ENCODE results near the gene QRSL1.
A peak's percentile ranks its signal among the peaks of the same experiment; 100 is the strongest.
"Not testable (repeated sequence)": the region's sequence is repeated elsewhere in the genome, so short reads cannot be mapped to it uniquely, and the experiment has no call there.

Gene QRSL1

GRCh38 chr6:106684011-106684410 is 54.6 kb downstream of the QRSL1 start:
- DNase-seq: no peak

- no peak for DNase-seq
Observed at GRCh38 chr6:106685833-106686232, 56.5 kb downstream of the QRSL1 start.

DNA sequence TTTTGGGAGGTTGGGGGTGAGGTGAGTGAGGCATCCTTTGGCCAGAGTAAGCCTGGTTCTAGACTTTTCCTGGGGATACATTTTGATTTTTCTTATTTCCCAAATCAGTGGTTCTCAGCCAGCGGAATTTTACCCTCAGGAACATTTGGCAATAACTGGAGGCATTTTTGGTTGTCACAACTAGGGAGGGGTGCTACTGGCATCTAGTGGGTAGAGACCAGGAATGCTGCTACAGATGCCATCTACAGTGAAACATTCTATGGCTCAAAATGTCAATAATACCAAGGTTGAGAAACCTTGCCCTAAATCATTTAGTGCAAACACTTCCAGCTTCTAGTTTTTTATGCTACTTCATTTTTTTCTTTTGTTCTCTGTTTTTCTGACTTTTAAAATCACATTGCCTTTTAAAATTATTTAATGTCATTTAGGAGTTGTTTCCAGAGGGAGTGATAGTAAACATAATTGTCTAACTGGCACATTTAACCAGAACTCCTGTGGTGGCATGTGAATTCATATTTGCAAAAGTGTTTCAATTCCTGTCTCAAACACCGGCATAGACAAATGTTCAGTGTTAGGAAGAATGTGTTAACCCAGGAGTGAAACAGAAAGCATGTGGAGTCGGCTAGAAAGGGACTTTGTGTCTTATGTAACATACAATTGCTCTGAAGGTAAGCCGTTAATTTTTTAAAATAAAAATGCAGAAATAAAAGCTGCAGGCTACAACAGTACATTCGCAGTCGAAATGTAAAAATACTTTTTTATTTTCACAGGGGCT is 59.0 kb downstream of the QRSL1 start:
- no peak for DNase-seq

GRCh38 chr6:106692112-106692818 is 62.9 kb downstream of the QRSL1 start:
- no peak for DNase-seq

- peak; percentile 55 for DNase-seq
Observed at GRCh38 chr6:106692819-106693208, 63.4 kb downstream of the QRSL1 start.

DNA sequence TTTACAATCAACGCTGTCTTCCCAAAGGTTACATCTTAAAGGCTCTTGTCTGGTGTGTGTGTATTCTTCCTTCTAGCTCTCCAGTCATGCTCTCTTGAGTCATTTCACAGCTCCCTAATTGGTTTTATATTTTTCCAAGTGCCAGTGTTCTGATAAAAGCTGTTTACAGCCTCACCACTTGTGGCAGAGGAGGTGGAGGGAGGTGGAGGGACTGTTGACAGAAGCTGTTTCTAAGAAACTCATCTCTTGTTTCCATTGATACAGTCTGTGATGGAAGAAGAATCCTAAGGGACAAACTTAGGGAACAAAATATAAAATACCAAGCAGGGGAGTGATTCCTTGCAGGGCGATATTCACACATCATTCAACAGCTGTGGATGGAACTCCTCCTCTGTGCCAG is 64.0 kb downstream of the QRSL1 start:
- no peak for DNase-seq

DNA sequence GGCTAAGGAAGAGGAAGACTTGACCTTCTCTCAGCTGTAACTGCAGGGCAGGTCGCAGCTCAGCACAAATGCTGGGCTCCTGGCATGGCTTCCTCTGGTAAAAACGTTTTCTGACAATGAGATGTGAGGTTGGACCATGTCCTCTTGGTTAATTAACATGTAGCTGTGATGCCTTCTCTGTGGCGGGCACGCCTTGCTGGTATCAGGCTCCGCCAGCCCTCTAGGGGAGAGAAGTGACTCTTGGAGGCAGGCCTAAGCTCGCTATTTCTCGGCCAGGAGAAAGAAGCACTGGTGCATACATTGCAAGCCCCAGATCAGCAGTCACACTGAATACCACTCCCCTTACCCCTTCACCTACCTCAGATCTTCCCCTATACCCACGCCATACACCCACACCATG is 65.0 kb downstream of the QRSL1 start:
- DNase-seq: peak; percentile 58

DNA sequence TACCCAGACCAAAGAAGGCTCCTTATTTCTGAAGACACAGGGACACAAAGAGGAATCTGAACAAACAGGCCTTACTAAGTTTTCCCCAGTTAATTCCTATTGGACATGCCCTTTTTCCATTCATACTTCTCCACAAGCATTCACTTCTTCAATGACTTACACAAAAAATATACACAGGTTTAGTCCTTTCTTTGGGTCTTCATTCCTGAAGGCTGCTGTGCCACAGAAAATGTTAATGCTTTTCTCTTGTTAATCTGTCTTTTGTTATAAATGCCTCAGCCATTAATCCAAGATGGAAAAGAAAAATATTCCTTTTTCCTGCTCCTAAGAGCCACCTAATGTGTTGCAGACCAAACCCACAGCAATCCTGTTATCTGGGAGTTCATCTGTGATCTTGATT is 71.2 kb downstream of the QRSL1 start:
- no peak for DNase-seq

GRCh38 chr6:106701201-106701600 is 71.8 kb downstream of the QRSL1 start:
- not testable (repeated sequence) for DNase-seq

GRCh38 chr6:106702046-106702445 is 72.7 kb downstream of the QRSL1 start:
- DNase-seq: no peak

DNA sequence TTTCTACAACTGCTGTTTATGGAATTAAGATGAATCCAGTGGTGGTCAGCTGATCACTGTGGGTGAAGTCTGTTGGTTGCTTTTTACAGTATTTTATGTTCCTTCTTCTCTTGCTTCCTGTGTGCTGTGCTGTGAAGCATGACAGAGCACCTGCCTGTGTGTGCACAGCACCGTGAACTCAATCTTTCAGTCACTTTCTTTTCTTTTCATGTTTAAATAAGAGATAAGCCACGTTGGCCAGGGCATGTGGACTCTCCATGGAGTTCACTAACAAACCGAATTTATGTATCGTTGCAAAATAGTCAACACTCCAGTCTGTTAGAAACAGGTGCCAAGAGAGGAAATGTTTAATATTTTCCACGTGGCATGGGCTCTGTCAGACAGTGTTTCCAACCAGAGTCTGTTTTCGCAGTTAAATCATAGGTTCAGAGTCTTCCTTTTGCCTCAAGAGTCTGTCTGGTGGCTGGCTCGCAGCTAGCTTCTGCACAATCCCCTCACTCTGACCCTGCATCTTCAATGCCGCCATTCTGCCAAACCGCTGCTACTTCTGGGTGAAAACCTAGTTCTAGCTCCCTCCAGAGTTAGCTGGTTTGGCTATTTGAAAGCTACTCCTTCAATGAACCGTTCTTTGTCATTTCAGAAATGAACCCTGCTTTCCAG is 73.2 kb downstream of the QRSL1 start:
- DNase-seq: no peak

DNA sequence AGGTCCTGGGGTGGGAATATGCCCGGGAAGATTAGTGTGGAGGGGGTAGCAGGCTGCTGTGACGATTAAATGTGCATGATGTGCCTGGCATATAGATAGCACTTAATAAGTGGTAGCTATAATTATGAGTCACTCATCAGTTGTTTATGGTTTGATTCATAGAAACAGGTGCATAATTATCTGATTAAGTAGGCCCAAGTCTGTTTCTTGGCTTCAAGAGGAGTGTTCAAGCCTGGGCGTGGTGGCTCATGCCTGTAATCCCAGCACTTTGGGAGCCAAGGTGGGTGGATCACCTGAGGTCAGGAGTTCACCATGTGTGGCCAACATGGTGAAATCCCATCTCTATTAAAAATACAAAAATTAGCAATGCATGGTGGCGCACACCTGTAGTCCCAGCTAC is 74.9 kb downstream of the QRSL1 start:
- no peak for DNase-seq

DNA sequence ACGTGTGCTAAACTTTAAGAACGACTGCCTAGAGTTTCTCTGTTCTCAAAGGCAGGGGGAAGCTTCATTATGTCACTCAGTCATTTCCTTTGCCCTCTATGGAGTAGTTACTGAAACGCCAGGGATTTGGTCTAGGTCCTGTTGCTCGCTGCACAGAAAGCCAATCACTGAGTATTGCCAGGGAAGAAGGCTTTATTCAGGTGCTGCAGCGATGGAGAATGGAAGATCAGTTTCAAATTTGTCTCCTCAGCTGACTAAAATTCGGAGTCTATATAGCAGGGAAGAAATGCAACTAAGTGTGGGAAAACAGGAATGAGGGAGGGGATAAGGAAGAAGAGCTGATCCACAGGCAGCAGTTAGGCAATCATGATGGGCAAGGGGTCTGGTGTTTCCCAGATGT is 75.8 kb downstream of the QRSL1 start:
- DNase-seq: no peak

- no peak for DNase-seq
Observed at GRCh38 chr6:106710580-106710979, 81.2 kb downstream of the QRSL1 start.

DNA sequence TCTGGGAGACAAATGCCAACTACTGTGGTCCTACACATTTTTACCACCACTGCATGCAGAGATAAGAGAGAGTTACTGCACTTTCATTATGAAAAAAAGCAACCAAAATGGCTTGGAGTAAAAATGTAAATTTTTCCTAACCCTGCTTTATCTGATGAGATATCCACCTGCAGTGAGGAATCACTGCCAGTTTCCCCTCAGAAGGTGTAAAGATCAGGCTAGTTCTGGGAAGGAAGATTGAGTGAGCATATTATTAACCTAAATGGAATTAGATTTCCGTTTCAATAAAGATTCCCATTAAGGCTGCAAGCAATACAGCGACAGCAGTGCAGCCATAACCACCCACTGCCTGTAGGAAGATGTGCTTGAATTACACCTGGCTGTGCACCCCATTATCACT is 84.9 kb downstream of the QRSL1 start:
- no peak for DNase-seq

DNA sequence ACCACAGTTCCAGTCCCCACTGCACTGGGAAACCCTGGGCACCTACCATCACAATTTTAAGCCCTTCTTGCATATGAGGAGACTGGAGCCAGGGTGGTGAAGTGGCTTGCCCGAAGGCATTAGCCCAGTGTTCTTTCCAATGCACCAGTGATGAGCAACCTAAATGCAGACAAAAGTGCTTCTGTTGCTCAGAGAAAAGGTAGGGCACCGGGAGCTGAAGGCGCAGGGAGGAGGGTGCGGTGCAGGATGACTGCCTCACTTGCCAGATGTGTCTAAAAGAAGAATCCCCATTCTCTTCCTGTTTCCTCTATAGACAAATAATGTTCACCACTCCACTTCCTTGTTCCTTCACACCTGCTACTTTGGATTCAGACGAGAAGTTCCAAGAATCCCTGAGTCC is 86.5 kb downstream of the QRSL1 start:
- no peak for DNase-seq

DNA sequence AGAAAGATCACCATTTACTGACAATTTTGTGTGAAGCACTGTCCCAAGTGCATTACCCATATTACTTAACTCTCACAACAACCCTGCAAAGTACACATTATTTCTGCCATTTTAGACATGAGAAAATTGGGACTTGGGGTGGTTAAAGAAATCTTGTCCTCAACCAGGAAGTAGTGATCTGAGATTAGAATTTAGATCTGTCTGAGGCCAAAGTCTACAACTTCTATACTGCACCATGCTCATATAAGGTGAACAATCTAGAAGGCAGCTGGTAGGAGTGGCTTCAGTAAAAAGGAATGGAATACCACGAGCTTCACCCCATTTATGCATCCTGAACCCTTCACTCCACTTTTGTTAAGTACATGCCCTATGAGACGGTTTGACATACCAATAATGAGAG is 87.6 kb downstream of the QRSL1 start:
- no peak for DNase-seq

Measured in hematopoietic multipotent progenitor cell treated with erythropoietin and hydrocortisone succinate and interleukin-3 and kit ligand, for 8 days (in vitro differentiated cells).